Body of pancreas (tissue), 4 donors: ENCODE data around the gene CFHR5. TPM values are rescaled to one million over a fixed set of nuclear protein-coding genes. Genes with fewer than 3 reads are reported as not detected.
"Not testable (repeated sequence)": the region's sequence is repeated elsewhere in the genome, so short reads cannot be mapped to it uniquely, and the experiment has no call there.

Source experiments
- ATAC-seq: fragments of 150-250 bp; one replicate; pipeline ENCODE4 v1.9.1; 2016
- DNase-seq, 4 donors: peaks; one replicate each; pipeline ENCODE4 v3.0.0-alpha.2; 2019
- H3K27ac ChIP-seq, 4 donors: fragments of 200-600 bp; sonication (generic); 1 replicate in 3 of 4; 2 replicates in 1 of 4; pipeline versions ENCODE4 v1.5.1 to v1.6.1; 2016 to 2019; ENCODE audit warnings: mild to moderate bottlenecking in 1 of 4, mixed read lengths in 1 of 4, moderate library complexity in 1 of 4
- H3K27me3 ChIP-seq, 2 donors: fragments of 200-600 bp; sonication (generic); one replicate each; pipeline ENCODE4 v1.6.0; 2016; ENCODE audit warnings: mild to moderate bottlenecking in 1 of 2
- H3K36me3 ChIP-seq, 2 donors: fragments of 200-600 bp; sonication (generic); replicated peaks in 1 of 2; 2 replicates each; pipeline ENCODE4 v1.5.1; 2016; ENCODE audit warnings: low read depth in 2 of 2; ENCODE audit not compliant: insufficient read depth in 1 of 2
- H3K4me1 ChIP-seq: fragments of 200-600 bp; sonication (generic); one replicate; pipeline ENCODE4 v1.6.0; 2016
- H3K4me3 ChIP-seq, 2 donors: fragments of 200-600 bp; sonication (generic); 1 replicate in 1 of 2; 2 replicates in 1 of 2; pipeline ENCODE4 v1.5.1; 2016 to 2019
- H3K9me3 ChIP-seq, 3 donors: fragments of 200-600 bp; sonication (generic); 1 replicate in 2 of 3; 2 replicates in 1 of 3; pipeline ENCODE4 v1.5.1; 2016
- CTCF ChIP-seq, 7 experiments: fragments of 450-650 bp in 4 of 7; fragments of 200-600 bp in 3 of 7; sonication (generic) in 3 of 7; IDR thresholded peaks; one replicate each; pipeline ENCODE4 v1.5.1; 2016 to 2019; ENCODE audit warnings: antibody characterized with exemption in 7 of 7
- POLR2A ChIP-seq, 3 donors: fragments of 450-650 bp; IDR thresholded peaks; one replicate each; pipeline ENCODE4 v1.6.1; 2016; ENCODE audit warnings: antibody characterized with exemption in 3 of 3, mild to moderate bottlenecking in 2 of 3
- WGBS, 2 donors: methylation state at CpG; one replicate each; pipeline ENCODE4 v1.1.5; 2017; 5-methylcytosine and 5-hydroxymethylcytosine counted together
- intact Hi-C: fragments of 100-400 bp; cut with DNase I; formaldehyde crosslinking; loops from one replicate; pipeline ENCODE4 v1.15.1; 2023
- total RNA-seq, 2 donors: library from RNA; depleted of rRNA; stranded (reverse); fragments of >200 nt; gene quantifications; one replicate each; pipeline ENCODE4 v1.1.0, GENCODE V29; 2016

Gene CFHR5
- total RNA-seq, 2 donors from 2014 or later, result not detected

- H3K4me1 ChIP-seq, result no peaks in the 10 kb centered on the region
- WGBS, 2 donors, result 59 to 72% methylated on average over 1 of the region's 1 CpG
- no peaks in the 10 kb centered on the region for H3K36me3 ChIP-seq
- intact Hi-C loops, result no loop called here
- TF ChIP-seq CTCF (IDR thresholded peaks at IDR 0.05) (no peak), POLR2A (IDR thresholded peaks at IDR 0.05) (no peak)
- no peaks in the 10 kb centered on the region for H3K9me3 ChIP-seq
- H3K27me3 ChIP-seq, result no peaks in the 10 kb centered on the region
- no peak overlapping the region for H3K4me3 ChIP-seq
- no peak overlapping the region for H3K27ac ChIP-seq
- DNase-seq (no peak), ATAC-seq (no peak)
These were observed 3.5 kb downstream of the CFHR5 start for GRCh38 chr1:196980859-196981258.

DNA sequence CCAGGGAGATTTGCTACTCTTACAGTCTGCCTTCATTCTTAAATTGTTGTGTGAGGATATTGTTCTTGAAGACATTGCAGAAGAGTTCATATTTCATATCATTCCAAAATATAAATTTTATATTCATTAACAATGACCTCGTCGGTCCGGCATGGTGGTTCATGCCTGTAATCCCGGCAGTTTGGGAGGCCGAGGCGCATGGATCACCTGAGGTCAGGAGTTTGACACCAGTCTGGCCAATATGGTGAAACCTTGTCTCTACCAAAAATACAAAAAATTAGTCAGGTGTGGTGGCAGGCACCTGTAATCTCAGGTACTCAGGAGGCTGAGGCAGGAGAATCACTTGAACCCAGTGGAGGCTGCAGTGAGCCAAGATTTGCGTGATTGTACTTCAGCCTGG lies 4.9 kb downstream of the CFHR5 start:
- DNase-seq, H3K27me3 ChIP-seq, H3K36me3 ChIP-seq, intact Hi-C loops, H3K4me1 ChIP-seq, H3K27ac ChIP-seq, H3K9me3 ChIP-seq, ATAC-seq, H3K4me3 ChIP-seq: not testable (repeated sequence)
- WGBS, 2 donors, result 85 to 86% methylated on average over 7 of the region's 7 CpGs

DNA sequence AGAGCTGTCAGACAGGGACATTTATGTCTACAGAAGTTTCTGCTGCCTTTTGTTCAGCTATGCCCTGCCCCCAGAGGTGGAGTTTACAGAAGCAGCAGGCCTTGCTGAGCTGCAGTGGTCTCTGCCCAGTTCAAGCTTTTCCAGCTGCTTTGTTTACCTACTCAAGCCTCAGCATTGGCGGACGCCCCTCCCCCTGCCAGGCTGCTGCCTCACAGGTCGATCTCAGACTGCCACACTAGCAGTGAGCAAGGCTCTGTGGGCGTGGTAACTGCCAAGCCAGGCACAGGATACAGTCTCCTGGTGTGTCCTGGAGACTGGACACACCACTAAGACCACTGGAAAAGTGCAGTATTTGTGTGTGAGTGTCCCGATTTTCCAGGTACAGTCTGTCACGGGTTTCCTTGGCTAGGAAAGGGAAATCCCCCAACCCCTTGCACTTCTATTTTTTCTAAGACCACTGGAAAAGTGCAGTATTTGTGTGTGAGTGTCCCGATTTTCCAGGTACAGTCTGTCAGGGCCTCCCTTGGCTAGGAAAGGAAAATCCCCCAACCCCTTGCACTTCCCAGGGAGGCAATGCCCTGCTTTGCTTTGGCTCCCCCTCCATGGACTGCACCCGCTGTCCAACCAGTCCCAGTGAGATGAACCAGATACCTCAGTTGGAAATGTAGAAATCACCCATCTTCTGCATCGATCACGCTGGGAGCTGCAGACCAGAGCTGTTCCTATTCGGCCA lies 14.7 kb downstream of the CFHR5 start:
- H3K9me3 ChIP-seq, H3K4me1 ChIP-seq, H3K36me3 ChIP-seq, H3K27ac ChIP-seq, H3K27me3 ChIP-seq, H3K4me3 ChIP-seq, intact Hi-C loops: not testable (repeated sequence)
- ATAC-seq (peak; percentile 72), DNase-seq (peak; percentile 75 to 90 (median 86))
- WGBS, 2 donors, result 34% methylated on average over 11 of the region's 11 CpGs

GRCh38 chr1:196993916-196994315 lies 16.6 kb downstream of the CFHR5 start:
- no peaks in the 10 kb centered on the region for H3K9me3 ChIP-seq
- peaks cover 8% of the 10 kb centered on the region for H3K4me1 ChIP-seq
- no peaks in the 10 kb centered on the region for H3K27me3 ChIP-seq
- no peaks in the 10 kb centered on the region for H3K36me3 ChIP-seq
- WGBS, 2 donors, result 59 to 63% methylated on average over 2 of the region's 2 CpGs
- TF ChIP-seq CTCF (IDR thresholded peaks at IDR 0.05), result no peak
- TF ChIP-seq POLR2A (IDR thresholded peaks at IDR 0.05), result no peak
- intact Hi-C loops, result no loop called here
- no peak overlapping the region for H3K4me3 ChIP-seq
- ATAC-seq (no peak), DNase-seq (no peak)
- no peak overlapping the region for H3K27ac ChIP-seq

- intact Hi-C loops, result no loop called here
- H3K27ac ChIP-seq, result no peak overlapping the region
- TF ChIP-seq CTCF (IDR thresholded peaks at IDR 0.05) (no peak), POLR2A (IDR thresholded peaks at IDR 0.05) (no peak)
- WGBS, 2 donors, result 81 to 84% methylated on average over 1 of the region's 1 CpG
- H3K4me3 ChIP-seq, result no peak overlapping the region
- ATAC-seq (no peak), DNase-seq (no peak)
- H3K27me3 ChIP-seq, result no peaks in the 10 kb centered on the region
- no peaks in the 10 kb centered on the region for H3K36me3 ChIP-seq
- no peaks in the 10 kb centered on the region for H3K4me1 ChIP-seq
- no peaks in the 10 kb centered on the region for H3K9me3 ChIP-seq
These were observed 20.1 kb downstream of the CFHR5 start for GRCh38 chr1:196997423-196997822.

DNA sequence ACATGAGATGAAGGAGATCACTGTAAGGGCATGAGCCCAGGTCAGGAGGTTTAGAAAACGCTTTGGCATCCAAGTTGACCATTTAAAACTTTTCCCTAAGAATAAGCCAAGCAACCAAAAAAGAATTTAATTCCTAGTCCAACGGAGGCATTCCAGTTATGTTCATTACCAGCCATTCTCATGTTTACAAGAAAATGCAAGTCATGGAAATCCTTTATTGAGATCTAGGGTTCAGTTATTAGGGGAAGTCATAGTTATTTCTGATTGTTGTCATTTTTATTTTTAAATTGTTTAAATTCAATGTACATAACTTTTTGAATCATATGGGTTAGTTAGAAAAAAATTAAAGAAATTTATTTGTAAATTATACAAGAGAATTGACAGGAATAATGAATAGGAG lies 24.5 kb downstream of the CFHR5 start:
- DNase-seq (no peak), ATAC-seq (no peak)
- no peak for TF ChIP-seq POLR2A (IDR thresholded peaks at IDR 0.05)
- Histone ChIP-seq H3K36me3 (no peaks in the 10 kb centered on the region), H3K27me3 (no peaks in the 10 kb centered on the region), H3K9me3 (no peaks in the 10 kb centered on the region), H3K4me1 (no peaks in the 10 kb centered on the region), H3K27ac (no peak overlapping the region), H3K4me3 (no peak overlapping the region)
- intact Hi-C loops, result no loop called here
- 48 to 57% methylated on average over 2 of the region's 2 CpGs for WGBS, 2 donors
